Measurements from ENCODE around the gene CADPS. TPM values are rescaled to one million over a fixed set of nuclear protein-coding genes. Genes with fewer than 3 reads are reported as not detected.

The CADPS gene
- total RNA-seq, 1 experiment from 2014 or later = 7.0 TPM

- TF ChIP-seq TCF7 (CRISPR knock-in tag; IDR thresholded peaks at IDR 0.05; ENCODE audit: low read depth) (no peak), IRF2 (CRISPR knock-in tag; IDR thresholded peaks at IDR 0.05; ENCODE audit: borderline replicate concordance, low read depth) (no peak), ZNF138 (CRISPR knock-in tag; conservative IDR thresholded peaks at IDR 0.05) (no peak), RORB (CRISPR knock-in tag; IDR thresholded peaks at IDR 0.05) (no peak), ERG (CRISPR knock-in tag; IDR thresholded peaks at IDR 0.05) (no peak), NFATC4 (CRISPR knock-in tag; IDR thresholded peaks at IDR 0.05) (no peak), SP1 (CRISPR knock-in tag; conservative IDR thresholded peaks at IDR 0.05) (no peak)
- TF ChIP-seq, protein P1, sequence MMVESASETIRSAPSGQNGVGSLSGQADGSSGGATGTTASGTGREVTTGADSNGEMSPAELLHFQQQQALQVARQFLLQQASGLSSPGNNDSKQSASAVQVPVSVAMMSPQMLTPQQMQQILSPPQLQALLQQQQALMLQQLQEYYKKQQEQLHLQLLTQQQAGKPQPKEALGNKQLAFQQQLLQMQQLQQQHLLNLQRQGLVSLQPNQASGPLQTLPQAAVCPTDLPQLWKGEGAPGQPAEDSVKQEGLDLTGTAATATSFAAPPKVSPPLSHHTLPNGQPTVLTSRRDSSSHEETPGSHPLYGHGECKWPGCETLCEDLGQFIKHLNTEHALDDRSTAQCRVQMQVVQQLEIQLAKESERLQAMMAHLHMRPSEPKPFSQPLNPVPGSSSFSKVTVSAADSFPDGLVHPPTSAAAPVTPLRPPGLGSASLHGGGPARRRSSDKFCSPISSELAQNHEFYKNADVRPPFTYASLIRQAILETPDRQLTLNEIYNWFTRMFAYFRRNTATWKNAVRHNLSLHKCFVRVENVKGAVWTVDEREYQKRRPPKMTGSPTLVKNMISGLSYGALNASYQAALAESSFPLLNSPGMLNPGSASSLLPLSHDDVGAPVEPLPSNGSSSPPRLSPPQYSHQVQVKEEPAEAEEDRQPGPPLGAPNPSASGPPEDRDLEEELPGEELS (CRISPR knock-in tag; IDR thresholded peaks at IDR 0.05) = no peak
Measured at GRCh38 chr3:62571916-62572315, 303.3 kb downstream of the CADPS start (continued).

DNA sequence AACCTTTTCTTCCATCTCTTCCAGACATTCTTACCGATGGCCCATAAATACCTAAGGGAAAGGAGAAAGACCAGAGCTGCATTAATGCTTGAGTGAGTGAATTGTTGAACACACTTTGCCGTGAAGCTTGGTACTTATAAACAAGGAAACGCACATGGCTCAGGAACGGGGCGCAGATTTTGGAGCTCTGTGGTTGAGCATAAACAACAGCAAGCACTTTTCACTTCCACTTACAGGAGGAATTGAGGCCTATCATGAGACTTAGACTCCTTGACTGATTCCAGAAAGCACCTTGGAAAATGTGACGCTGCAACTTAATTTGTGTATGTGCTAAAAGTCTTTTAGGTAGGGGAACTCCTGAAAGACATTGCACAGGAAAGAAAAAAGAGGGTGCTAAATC lies 304.3 kb downstream of the CADPS start:
- DNase-seq (ENCODE audit: low spot score) (no peak), ATAC-seq (no peak)
- TF ChIP-seq ZNF232 (CRISPR knock-in tag; IDR thresholded peaks at IDR 0.05) = no peak
- TF ChIP-seq ZBTB43 (CRISPR knock-in tag; IDR thresholded peaks at IDR 0.05) = no peak
- no peak for TF ChIP-seq ERG (CRISPR knock-in tag; IDR thresholded peaks at IDR 0.05)
- TF ChIP-seq FOXP1 (CRISPR knock-in tag; IDR thresholded peaks at IDR 0.05; ENCODE audit: borderline replicate concordance) = no peak
- TF ChIP-seq, protein P2, sequence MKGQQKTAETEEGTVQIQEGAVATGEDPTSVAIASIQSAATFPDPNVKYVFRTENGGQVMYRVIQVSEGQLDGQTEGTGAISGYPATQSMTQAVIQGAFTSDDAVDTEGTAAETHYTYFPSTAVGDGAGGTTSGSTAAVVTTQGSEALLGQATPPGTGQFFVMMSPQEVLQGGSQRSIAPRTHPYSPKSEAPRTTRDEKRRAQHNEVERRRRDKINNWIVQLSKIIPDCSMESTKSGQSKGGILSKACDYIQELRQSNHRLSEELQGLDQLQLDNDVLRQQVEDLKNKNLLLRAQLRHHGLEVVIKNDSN (CRISPR knock-in tag; IDR thresholded peaks at IDR 0.05) = no peak
- no peak for TF ChIP-seq E2F4 (CRISPR knock-in tag; IDR thresholded peaks at IDR 0.05; ENCODE audit: borderline replicate concordance, low read depth)
- TF ChIP-seq FOXJ3 (CRISPR knock-in tag; IDR thresholded peaks at IDR 0.05; ENCODE audit: borderline replicate concordance) = no peak
- TF ChIP-seq KAT7 (CRISPR knock-in tag; IDR thresholded peaks at IDR 0.05; ENCODE audit: borderline replicate concordance) = no peak
- no peak for TF ChIP-seq NR3C1 (CRISPR knock-in tag; conservative IDR thresholded peaks at IDR 0.05; ENCODE audit: low read depth)
- no peak for TF ChIP-seq TEAD1 (CRISPR knock-in tag; IDR thresholded peaks at IDR 0.05)
- no peak for TF ChIP-seq NFE2L1 (CRISPR knock-in tag; IDR thresholded peaks at IDR 0.05)
- no peak for TF ChIP-seq GRHL2 (CRISPR knock-in tag; IDR thresholded peaks at IDR 0.05; ENCODE audit: insufficient replicate concordance, severe bottlenecking)
- no peak for TF ChIP-seq ZNF396 (CRISPR knock-in tag; IDR thresholded peaks at IDR 0.05; ENCODE audit: borderline replicate concordance)
- TF ChIP-seq MXD4 (CRISPR knock-in tag; IDR thresholded peaks at IDR 0.05; ENCODE audit: borderline replicate concordance) = no peak
- H3K4me1 Mint-ChIP-seq = no peaks in the 10 kb centered on the region
- no peaks in the 10 kb centered on the region for H3K36me3 Mint-ChIP-seq
- H3K9me3 Mint-ChIP-seq = no peaks in the 10 kb centered on the region
- H3K4me3 Mint-ChIP-seq = no peak overlapping the region
- no peaks in the 10 kb centered on the region for H3K27me3 Mint-ChIP-seq (ENCODE audit: low read depth)
- no peak overlapping the region for H3K27ac Mint-ChIP-seq
- POLR2A ChIA-PET = no interaction called here
- CTCF ChIA-PET = interaction anchor here (0.6 to 1.0 kb wide), 3 partner anchors 12 to 1939 kb away, joined by 3 to 4 read pairs (median 3); no protein-coding TSS in a partner anchor
